Cardiac muscle cell (in vitro differentiated cells and primary cell): ENCODE results near the gene HHAT. TPM values are rescaled to one million over a fixed set of nuclear protein-coding genes. Genes with fewer than 3 reads are reported as not detected.

Source experiments
- DNase-seq, 2 donors: peaks; one replicate each; pipeline versions ENCODE4 v3.0.0 to v3.0.0-alpha.2; 2010 to 2017; ENCODE audit warnings: low read depth in 1 of 2, low spot score in 1 of 2
- H3K27ac ChIP-seq: fragments of 200-600 bp; sonication (generic); 2 replicates; pipeline ENCODE4 v1.5.1; 2016
- H3K27me3 ChIP-seq: fragments of 200-600 bp; sonication (generic); 2 replicates; pipeline ENCODE4 v1.6.0; 2016; ENCODE audit warnings: control low read depth
- H3K36me3 ChIP-seq: fragments of 200-600 bp; sonication (generic); 2 replicates; pipeline ENCODE4 v1.5.1; 2016; ENCODE audit warnings: control low read depth
- H3K4me1 ChIP-seq: fragments of 200-600 bp; sonication (generic); 2 replicates; pipeline ENCODE4 v1.8.1; 2017; ENCODE audit warnings: low read depth, mild to moderate bottlenecking, mixed run types
- H3K4me3 ChIP-seq: fragments of 200-600 bp; sonication (generic); 2 replicates; pipeline ENCODE4 v1.5.1; 2016; ENCODE audit warnings: mild to moderate bottlenecking
- H3K9me3 ChIP-seq: fragments of 200-600 bp; sonication (generic); 2 replicates; pipeline ENCODE4 v1.5.1; 2017; ENCODE audit warnings: low read depth, mild to moderate bottlenecking, control low read depth
- polyA plus RNA-seq: library from polyadenylated mRNA; unstranded; fragments of >200 nt; fragmentation: Nextera tagmentation; extraction: Ambion mirVana; gene quantifications from 2 replicates; pipeline ENCODE4 v1.2.1, GENCODE V29; 2016
- total RNA-seq: library from RNA; depleted of rRNA; stranded (reverse); fragments of >200 nt; gene quantifications from 2 replicates; pipeline ENCODE4 v1.2.3, GENCODE V29; 2016
- TF ChIP-seq, protein P1 (sequence below): IDR thresholded peaks from 2 replicates; pipeline ENCODE4 v1.5.1; 2012; ENCODE audit warnings: low read depth, mild to moderate bottlenecking, low read length

The HHAT gene
- total and polyA plus RNA-seq, 2 experiments from 2014 or later = 3.6 to 8.4 TPM

DNA sequence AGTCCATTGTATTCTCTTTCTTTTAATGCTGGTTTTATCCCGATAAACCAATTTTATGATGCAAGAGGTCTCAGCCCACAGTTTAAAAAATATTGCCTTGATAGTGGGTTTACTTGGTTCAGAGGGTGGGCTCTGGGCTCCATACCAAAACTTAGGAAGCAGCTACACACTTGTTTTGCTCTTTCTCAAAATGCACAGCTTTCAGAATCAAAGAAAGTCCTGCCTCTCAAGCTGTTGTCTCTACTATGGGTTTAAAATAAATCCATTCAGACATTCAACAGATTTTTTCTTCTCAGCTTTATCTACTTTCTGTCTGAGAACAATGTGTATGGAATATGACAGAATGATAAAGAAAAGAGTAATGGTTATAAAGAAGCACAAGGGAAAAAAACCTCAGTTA lies 14.8 kb upstream of the HHAT start:
- TF ChIP-seq, protein P1, sequence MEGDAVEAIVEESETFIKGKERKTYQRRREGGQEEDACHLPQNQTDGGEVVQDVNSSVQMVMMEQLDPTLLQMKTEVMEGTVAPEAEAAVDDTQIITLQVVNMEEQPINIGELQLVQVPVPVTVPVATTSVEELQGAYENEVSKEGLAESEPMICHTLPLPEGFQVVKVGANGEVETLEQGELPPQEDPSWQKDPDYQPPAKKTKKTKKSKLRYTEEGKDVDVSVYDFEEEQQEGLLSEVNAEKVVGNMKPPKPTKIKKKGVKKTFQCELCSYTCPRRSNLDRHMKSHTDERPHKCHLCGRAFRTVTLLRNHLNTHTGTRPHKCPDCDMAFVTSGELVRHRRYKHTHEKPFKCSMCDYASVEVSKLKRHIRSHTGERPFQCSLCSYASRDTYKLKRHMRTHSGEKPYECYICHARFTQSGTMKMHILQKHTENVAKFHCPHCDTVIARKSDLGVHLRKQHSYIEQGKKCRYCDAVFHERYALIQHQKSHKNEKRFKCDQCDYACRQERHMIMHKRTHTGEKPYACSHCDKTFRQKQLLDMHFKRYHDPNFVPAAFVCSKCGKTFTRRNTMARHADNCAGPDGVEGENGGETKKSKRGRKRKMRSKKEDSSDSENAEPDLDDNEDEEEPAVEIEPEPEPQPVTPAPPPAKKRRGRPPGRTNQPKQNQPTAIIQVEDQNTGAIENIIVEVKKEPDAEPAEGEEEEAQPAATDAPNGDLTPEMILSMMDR = no peak
- no peak for DNase-seq
- Histone ChIP-seq H3K4me1 (no peaks in the 10 kb centered on the region), H3K36me3 (no peaks in the 10 kb centered on the region), H3K27ac (no peak overlapping the region), H3K4me3 (no peak overlapping the region), H3K9me3 (no peaks in the 10 kb centered on the region), H3K27me3 (peaks cover 9% of the 10 kb centered on the region)

DNA sequence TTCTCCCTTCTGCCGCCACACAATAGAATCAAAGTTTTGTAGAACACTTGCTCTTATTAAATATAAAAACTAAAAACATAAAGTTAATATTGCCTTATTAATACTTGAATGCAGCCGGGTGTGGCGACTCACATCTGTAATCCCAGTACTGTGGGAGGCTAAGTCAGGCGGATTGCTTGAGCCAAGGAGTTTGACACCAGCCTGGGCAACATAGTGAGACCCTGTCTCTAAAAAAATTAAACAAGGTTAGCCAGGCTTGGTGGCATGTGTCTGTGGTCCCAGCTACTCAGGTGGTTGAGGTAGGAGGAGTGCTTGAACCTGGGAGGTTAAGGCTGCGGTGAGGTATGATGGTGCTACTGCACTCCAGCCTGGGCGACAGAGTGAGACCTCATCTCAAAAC lies 13.2 kb upstream of the HHAT start:
- H3K27ac ChIP-seq = no peak overlapping the region
- H3K27me3 ChIP-seq = peaks cover 9% of the 10 kb centered on the region

DNA sequence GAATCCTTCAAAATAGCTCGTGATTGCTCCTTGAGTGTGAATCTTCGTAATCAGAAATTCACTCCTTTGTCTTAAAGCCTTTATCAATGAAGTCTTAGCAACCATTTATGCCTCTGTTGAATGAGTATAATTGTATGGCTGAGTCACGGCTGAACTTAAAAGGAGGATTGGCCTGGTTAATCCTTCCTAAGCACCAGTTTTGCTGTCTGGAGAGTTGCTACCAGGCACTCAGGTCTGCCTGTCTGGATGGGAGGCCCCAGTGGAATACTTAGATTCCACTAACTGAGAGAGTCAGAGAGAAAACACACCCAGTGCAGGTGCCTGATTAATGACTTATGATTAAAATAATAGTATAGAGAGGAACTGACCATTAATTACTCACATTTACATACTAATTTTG lies 7.6 kb upstream of the HHAT start:
- no peaks in the 10 kb centered on the region for H3K9me3 ChIP-seq
- H3K27ac ChIP-seq = no peak overlapping the region
- no peak for DNase-seq

More for the DNA sequence above, 13.2 kb upstream of the HHAT start:
- DNase-seq = no peak
- H3K9me3 ChIP-seq = no peaks in the 10 kb centered on the region
- TF ChIP-seq, protein P1 = no peak
- H3K4me3 ChIP-seq = no peak overlapping the region
- H3K4me1 ChIP-seq = no peaks in the 10 kb centered on the region
- no peaks in the 10 kb centered on the region for H3K36me3 ChIP-seq

DNA sequence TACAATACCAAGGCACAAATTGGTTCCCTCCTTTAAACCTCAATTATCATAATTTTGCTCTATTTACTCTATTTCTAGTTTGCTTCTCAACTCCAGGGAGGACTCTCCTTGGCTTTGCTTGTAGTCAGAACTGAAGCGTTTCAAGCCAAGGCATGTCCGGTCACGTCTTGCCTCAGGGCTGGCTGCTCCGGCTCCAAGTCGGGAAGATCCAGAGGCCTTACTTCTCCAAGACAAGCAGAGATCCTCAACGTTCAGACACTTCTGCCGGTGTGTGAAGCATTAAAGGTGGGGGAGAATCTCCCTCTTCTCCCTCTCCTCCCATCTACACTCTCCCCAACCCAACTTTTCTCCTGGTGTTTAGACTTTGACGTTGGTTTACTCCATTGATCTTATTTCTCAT lies 7.2 kb upstream of the HHAT start:
- H3K4me3 ChIP-seq = no peak overlapping the region
- no peaks in the 10 kb centered on the region for H3K36me3 ChIP-seq
- no peaks in the 10 kb centered on the region for H3K4me1 ChIP-seq
- no peak for DNase-seq
- H3K27me3 ChIP-seq = peaks cover under 1% of the 10 kb centered on the region
- H3K27ac ChIP-seq = no peak overlapping the region
- TF ChIP-seq, protein P1 = no peak
- H3K9me3 ChIP-seq = no peaks in the 10 kb centered on the region

More for the DNA sequence above, 7.6 kb upstream of the HHAT start:
- no peaks in the 10 kb centered on the region for H3K4me1 ChIP-seq
- peaks cover 4% of the 10 kb centered on the region for H3K27me3 ChIP-seq
- no peak overlapping the region for H3K4me3 ChIP-seq
- no peaks in the 10 kb centered on the region for H3K36me3 ChIP-seq
- TF ChIP-seq, protein P1 = no peak

- no peak overlapping the region for H3K27ac ChIP-seq
- H3K4me1 ChIP-seq = peaks cover 4% of the 10 kb centered on the region
- no peak for DNase-seq
- TF ChIP-seq, protein P1 = no peak
- no peak overlapping the region for H3K4me3 ChIP-seq
- H3K27me3 ChIP-seq = no peaks in the 10 kb centered on the region
- no peaks in the 10 kb centered on the region for H3K36me3 ChIP-seq
- H3K9me3 ChIP-seq = no peaks in the 10 kb centered on the region
These were observed 4.7 kb upstream of the HHAT start for GRCh38 chr1:210323957-210324356.

DNA sequence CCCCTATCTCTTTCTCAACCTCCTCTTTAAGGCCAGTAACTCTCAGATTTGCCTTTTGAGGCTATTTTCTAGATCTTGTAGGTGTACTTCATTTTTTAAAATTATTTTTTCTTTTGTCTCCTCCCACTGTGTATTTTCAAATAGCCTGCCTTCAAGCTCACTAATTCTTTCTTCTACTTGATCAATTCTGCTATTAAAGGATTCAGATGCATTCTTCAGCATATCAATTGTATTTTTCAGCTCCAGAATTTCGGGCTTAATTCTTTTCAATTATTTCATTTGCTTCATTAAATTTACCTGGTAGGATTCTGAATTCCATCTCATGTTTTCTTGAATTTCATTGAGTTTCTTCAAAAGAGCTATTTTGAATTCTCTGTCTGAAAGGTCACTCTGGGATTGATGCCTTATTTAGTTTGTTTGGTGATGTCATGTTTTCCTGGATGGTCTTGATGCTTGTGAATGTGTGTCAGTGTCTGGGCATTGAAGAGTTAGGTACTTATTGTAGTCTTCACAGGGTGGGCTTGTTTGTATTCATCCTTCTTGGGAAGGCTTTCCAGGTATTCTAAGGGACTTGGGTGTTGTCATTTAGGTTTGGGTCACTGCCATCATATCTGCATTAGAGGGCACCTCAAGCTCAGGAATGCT lies 3.6 kb upstream of the HHAT start:
- Histone ChIP-seq H3K4me3 (no peak overlapping the region), H3K4me1 (peaks cover 11% of the 10 kb centered on the region), H3K27me3 (no peaks in the 10 kb centered on the region), H3K27ac (no peak overlapping the region), H3K9me3 (no peaks in the 10 kb centered on the region), H3K36me3 (no peaks in the 10 kb centered on the region)
- DNase-seq = no peak
- TF ChIP-seq, protein P1 = no peak
